GM19395 (cell line): ENCODE data around the gene MFSD12.

Experiments used
- ATAC-seq: cut with Tn5 transposase; IDR thresholded peaks from one replicate; pipeline ENCODE4 v1.9.1; 2021; ENCODE audit warnings: mild to moderate bottlenecking, moderate library complexity; ENCODE audit not compliant: unreplicated experiment

Gene MFSD12

GRCh38 chr19:3526507-3527237 lies 30.7 kb downstream of the MFSD12 start:
- ATAC-seq: no peak

GRCh38 chr19:3524904-3525451 lies 32.4 kb downstream of the MFSD12 start:
- no peak for ATAC-seq

GRCh38 chr19:3524078-3524842 lies 33.1 kb downstream of the MFSD12 start:
- no peak for ATAC-seq

- no peak for ATAC-seq
These were observed 33.9 kb downstream of the MFSD12 start for GRCh38 chr19:3523361-3524077.

GRCh38 chr19:3522421-3523360 lies 34.7 kb downstream of the MFSD12 start:
- no peak for ATAC-seq

- ATAC-seq: no peak
These were observed 36.3 kb downstream of the MFSD12 start for GRCh38 chr19:3521104-3521445.

- no peak for ATAC-seq
These were observed 37.0 kb downstream of the MFSD12 start for GRCh38 chr19:3520166-3521103.

- ATAC-seq: no peak
These were observed 38.3 kb downstream of the MFSD12 start for GRCh38 chr19:3519126-3519525.

GRCh38 chr19:3518659-3519058 lies 38.7 kb downstream of the MFSD12 start:
- ATAC-seq: no peak

GRCh38 chr19:3518255-3518654 lies 39.1 kb downstream of the MFSD12 start:
- no peak for ATAC-seq

GRCh38 chr19:3517638-3518037 lies 39.7 kb downstream of the MFSD12 start:
- no peak for ATAC-seq

GRCh38 chr19:3516675-3517207 lies 40.6 kb downstream of the MFSD12 start:
- ATAC-seq: no peak

GRCh38 chr19:3515891-3516422 lies 41.4 kb downstream of the MFSD12 start:
- no peak for ATAC-seq

GRCh38 chr19:3514930-3515329 lies 42.5 kb downstream of the MFSD12 start:
- no peak for ATAC-seq

- ATAC-seq: no peak
These were observed 43.9 kb downstream of the MFSD12 start for GRCh38 chr19:3513229-3514140.

- no peak for ATAC-seq
These were observed 44.7 kb downstream of the MFSD12 start for GRCh38 chr19:3512562-3513228.
